Measurements from ENCODE around the gene SCNN1A. TPM values are rescaled to one million over a fixed set of nuclear protein-coding genes. Genes with fewer than 3 reads are reported as not detected.
A peak's percentile ranks its signal among the peaks of the same experiment; 100 is the strongest.

Gene SCNN1A
- total RNA-seq, 1 donor from 2014 or later: 14.3 TPM

GRCh38 chr12:6332459-6332858 is 42.9 kb downstream of the SCNN1A start:
- peaks cover 24 to 50% of the 10 kb centered on the region in 2 donors for H3K4me1 ChIP-seq

GRCh38 chr12:6330999-6331714 is 44.2 kb downstream of the SCNN1A start:
- DNase-seq (ENCODE audit: low spot score in 2 of 2): no peak
- intact Hi-C loops (cut with DNase I): no loop called here
- Histone ChIP-seq H3K4me1 (peaks cover 20 to 47% of the 10 kb centered on the region in 2 donors), H3K27ac (peak overlapping the region; percentile 55 to 57), H3K36me3 (peaks cover 69 to 71% of the 10 kb centered on the region in 2 donors), H3K4me3 (no peak overlapping the region), H3K9me3 (no peaks in the 10 kb centered on the region), H3K27me3 (no peaks in the 10 kb centered on the region)
- no peak for TF ChIP-seq CTCF (IDR thresholded peaks at IDR 0.05)

More at GRCh38 chr12:6332459-6332858, 42.9 kb downstream of the SCNN1A start:
- Histone ChIP-seq H3K9me3 (no peaks in the 10 kb centered on the region), H3K27ac (peak overlapping the region; percentile 49 to 57), H3K36me3 (peaks cover 69 to 70% of the 10 kb centered on the region in 2 donors), H3K27me3 (no peaks in the 10 kb centered on the region), H3K4me3 (no peak overlapping the region)
- DNase-seq (ENCODE audit: low spot score in 2 of 2): no peak
- intact Hi-C loops (cut with DNase I): no loop called here
- no peak for TF ChIP-seq CTCF (IDR thresholded peaks at IDR 0.05)

GRCh38 chr12:6330192-6330591 is 45.2 kb downstream of the SCNN1A start:
- peaks cover 14 to 41% of the 10 kb centered on the region in 2 donors for H3K4me1 ChIP-seq
- intact Hi-C loops (cut with DNase I): no loop called here
- TF ChIP-seq CTCF (IDR thresholded peaks at IDR 0.05): no peak
- H3K4me3 ChIP-seq: no peak overlapping the region
- H3K9me3 ChIP-seq: no peaks in the 10 kb centered on the region
- no peaks in the 10 kb centered on the region for H3K27me3 ChIP-seq
- DNase-seq (ENCODE audit: low spot score in 2 of 2): no peak
- H3K36me3 ChIP-seq: peaks cover 69 to 71% of the 10 kb centered on the region in 2 donors
- peak overlapping the region; percentile 55 to 57 for H3K27ac ChIP-seq

- no peak for TF ChIP-seq CTCF (IDR thresholded peaks at IDR 0.05)
- Histone ChIP-seq H3K4me3 (no peak overlapping the region), H3K27me3 (no peaks in the 10 kb centered on the region), H3K27ac (peak overlapping the region; percentile 4 to 57), H3K4me1 (peaks cover 11 to 36% of the 10 kb centered on the region in 2 donors), H3K9me3 (no peaks in the 10 kb centered on the region), H3K36me3 (peaks cover 68 to 71% of the 10 kb centered on the region in 2 donors)
- no peak for DNase-seq (ENCODE audit: low spot score in 2 of 2)
- intact Hi-C loops (cut with DNase I): no loop called here
Observed at GRCh38 chr12:6329703-6330064, 45.7 kb downstream of the SCNN1A start.

GRCh38 chr12:6328945-6329702 is 46.2 kb downstream of the SCNN1A start:
- intact Hi-C loops (cut with DNase I): no loop called here
- Histone ChIP-seq H3K9me3 (no peaks in the 10 kb centered on the region), H3K27ac (peak overlapping the region; percentile 4 to 57), H3K36me3 (peaks cover 62 to 66% of the 10 kb centered on the region in 2 donors), H3K27me3 (no peaks in the 10 kb centered on the region), H3K4me3 (no peak overlapping the region), H3K4me1 (peaks cover 5 to 36% of the 10 kb centered on the region in 2 donors)
- no peak for TF ChIP-seq CTCF (IDR thresholded peaks at IDR 0.05)
- no peak for DNase-seq (ENCODE audit: low spot score in 2 of 2)
